ENCODE results near the gene KIF25.

KIF25 gene

GRCh38 chr6:167997642-167998041, at the start of gene KIF25:
KIF25 (plus strand) TSS chr6:167997671; CDS start chr6:168029586, 31,915 bp downstream.
- DNase-seq: no peak

GRCh38 chr6:167947716-167948115, 49.8 kb upstream of the KIF25 start:
- DNase-seq: no peak

- no peak for DNase-seq
These were observed 48.8 kb upstream of the KIF25 start for GRCh38 chr6:167948716-167949115.

- no peak for DNase-seq
These were observed 48.3 kb upstream of the KIF25 start for GRCh38 chr6:167949121-167949684.

GRCh38 chr6:167951781-167952511, 45.5 kb upstream of the KIF25 start:
- DNase-seq: no peak

- no peak for DNase-seq
These were observed 45.0 kb upstream of the KIF25 start for GRCh38 chr6:167952512-167952859.

- DNase-seq: no peak
These were observed 43.9 kb upstream of the KIF25 start for GRCh38 chr6:167953551-167953950.

- DNase-seq: no peak
These were observed 43.3 kb upstream of the KIF25 start for GRCh38 chr6:167954151-167954550.

- DNase-seq: no peak
These were observed 41.0 kb upstream of the KIF25 start for GRCh38 chr6:167956491-167956890.

GRCh38 chr6:167956983-167957492, 40.4 kb upstream of the KIF25 start:
- DNase-seq: no peak

GRCh38 chr6:167957626-167958025, 39.8 kb upstream of the KIF25 start:
- DNase-seq: no peak

GRCh38 chr6:167960579-167960978, 36.9 kb upstream of the KIF25 start:
- DNase-seq: no peak

- DNase-seq: no peak
These were observed 34.8 kb upstream of the KIF25 start for GRCh38 chr6:167962711-167963110.

GRCh38 chr6:167963589-167964057, 33.8 kb upstream of the KIF25 start:
- no peak for DNase-seq

- no peak for DNase-seq
These were observed 31.6 kb upstream of the KIF25 start for GRCh38 chr6:167965592-167966539.

GRCh38 chr6:167966540-167966905, 30.9 kb upstream of the KIF25 start:
- no peak for DNase-seq

- DNase-seq: peak; percentile 50
These were observed 29.4 kb upstream of the KIF25 start for GRCh38 chr6:167968091-167968490.

- no peak for DNase-seq
These were observed 27.2 kb upstream of the KIF25 start for GRCh38 chr6:167970230-167970629.

- DNase-seq: no peak
These were observed 25.3 kb upstream of the KIF25 start for GRCh38 chr6:167972193-167972592.

GRCh38 chr6:167973148-167973885, 24.2 kb upstream of the KIF25 start:
- no peak for DNase-seq

GRCh38 chr6:167974640-167975344, 22.7 kb upstream of the KIF25 start:
- DNase-seq: no peak

GRCh38 chr6:167975458-167975857, 22.0 kb upstream of the KIF25 start:
- no peak for DNase-seq
